GM12878 (cell line): ENCODE measurements around the gene FMC1. TPM values are rescaled to one million over a fixed set of nuclear protein-coding genes. Genes with fewer than 3 reads are reported as not detected.

Experiments used
- ASH2L ChIP-seq: fragments of 300-600, 200-600 bp; sonication (generic); IDR thresholded peaks from 2 replicates; pipeline ENCODE4 v1.6.1; 2017; ENCODE audit warnings: low read depth, mild to moderate bottlenecking, borderline replicate concordance
- CEBPB ChIP-seq, 2 experiments: fragments of 150-350 bp in 1 of 2; IDR thresholded peaks; 2 replicates each; pipeline ENCODE4 v1.6.1; 2012 to 2014; ENCODE audit warnings: low read depth in 2 of 2, low read length in 2 of 2, borderline replicate concordance in 1 of 2, inconsistent platforms in 1 of 2
- EED ChIP-seq: sonication (generic); IDR thresholded peaks from 2 replicates; pipeline ENCODE4 v1.6.1; 2016; ENCODE audit warnings: antibody characterized with exemption, low read depth
- EP300 ChIP-seq, 2 experiments: fragments of 150-350 bp in 1 of 2; IDR thresholded peaks; 2 replicates each; pipeline ENCODE4 v1.6.1; 2011 to 2012; ENCODE audit warnings: low read depth in 2 of 2, low read length in 2 of 2, borderline replicate concordance in 1 of 2, improper control_type of control experiment in 1 of 2, inconsistent platforms in 1 of 2; ENCODE audit not compliant: control insufficient read depth in 1 of 2
- ESRRA ChIP-seq: IDR thresholded peaks from 2 replicates; pipeline ENCODE4 v1.6.1; 2012; ENCODE audit warnings: mild to moderate bottlenecking, low read length, improper control_type of control experiment
- FOS ChIP-seq: IDR thresholded peaks from 3 replicates; pipeline ENCODE4 v1.6.1; 2011; ENCODE audit warnings: borderline replicate concordance; ENCODE audit not compliant: insufficient read length; ENCODE audit errors: extremely low read depth
- FOXM1 ChIP-seq: IDR thresholded peaks from 2 replicates; pipeline ENCODE4 v1.6.1; 2012; ENCODE audit warnings: low read depth, mild to moderate bottlenecking, inconsistent platforms, low read length, moderate library complexity
- JUND ChIP-seq: IDR thresholded peaks from 2 replicates; pipeline ENCODE4 v1.6.1; 2012; ENCODE audit warnings: low read depth, mild to moderate bottlenecking, low read length, improper control_type of control experiment, moderate library complexity
- KDM1A ChIP-seq: fragments of 200-600 bp; sonication (generic); IDR thresholded peaks from 2 replicates; pipeline ENCODE4 v1.6.1; 2016; ENCODE audit warnings: borderline replicate concordance
- KLF5 ChIP-seq: fragments of 450-650 bp; IDR thresholded peaks from 2 replicates; pipeline ENCODE4 v1.6.1; 2014; ENCODE audit warnings: mild to moderate bottlenecking; ENCODE audit not compliant: partially characterized antibody
- LARP7 ChIP-seq: fragments of 450-650 bp; IDR thresholded peaks from 2 replicates; pipeline ENCODE4 v1.6.1; 2017; ENCODE audit warnings: mild to moderate bottlenecking
- MTA3 ChIP-seq: IDR thresholded peaks from 2 replicates; pipeline ENCODE4 v1.6.1; 2012; ENCODE audit warnings: low read length, inconsistent platforms, borderline replicate concordance
- NFIC ChIP-seq: IDR thresholded peaks from 2 replicates; pipeline ENCODE4 v1.6.1; 2012; ENCODE audit warnings: low read depth, mild to moderate bottlenecking, inconsistent platforms, low read length, moderate library complexity
- PAX5 ChIP-seq: IDR thresholded peaks from 2 replicates; pipeline ENCODE4 v1.6.1; 2011; ENCODE audit warnings: low read depth, low read length, borderline replicate concordance
- RCOR1 ChIP-seq: conservative IDR thresholded peaks from 2 replicates; pipeline ENCODE4 v1.6.1; 2012; ENCODE audit warnings: low read depth, low read length, improper control_type of control experiment
- SP1 ChIP-seq: IDR thresholded peaks from one replicate; pipeline ENCODE4 v1.6.1; 2011; ENCODE audit warnings: low read depth, low read length
- ZNF217 ChIP-seq: fragments of 450-650 bp; IDR thresholded peaks from 2 replicates; pipeline ENCODE4 v1.6.1; 2017; ENCODE audit warnings: antibody characterized with exemption, mild to moderate bottlenecking
- ZNF384 ChIP-seq: IDR thresholded peaks from 2 replicates; pipeline ENCODE4 v1.6.1; 2012; ENCODE audit warnings: low read depth, mild to moderate bottlenecking, low read length, improper control_type of control experiment, borderline replicate concordance
- polyA plus RNA-seq, 11 experiments: library from polyadenylated mRNA; depleted of rRNA in 4 of 11; unstranded in 6 of 11; stranded (reverse) in 5 of 11; fragments of >200 nt; fragmentation: Nextera tagmentation in 4 of 11; fragmentation: Illumina TruSeq in 1 of 11; extraction: Ambion mirVana in 4 of 11; extraction: Trizol in 1 of 11; gene quantifications; 1 replicate in 1 of 11; 2 replicates in 10 of 11; pipeline versions ENCODE4 v1.2.1 to v1.2.3, GENCODE V29; 2011 to 2016; ENCODE audit warnings: inconsistent platforms in 2 of 11, missing spikeins in 2 of 11, low read depth in 1 of 11
- total RNA-seq, 4 experiments: library from RNA; depleted of rRNA in 3 of 4; stranded (reverse); fragments of >200 nt in 3 of 4; fragmentation: Illumina TruSeq in 1 of 4; extraction: Trizol in 1 of 4; gene quantifications; 2 replicates each; pipeline versions ENCODE4 v1.2.1 to v1.2.3, GENCODE V29; 2013 to 2021
- TF ChIP-seq, protein P1 (sequence below): IDR thresholded peaks from 2 replicates; pipeline ENCODE4 v1.6.1; 2011; ENCODE audit warnings: borderline replicate concordance, low read depth, mild to moderate bottlenecking, moderate library complexity, low read length; ENCODE audit not compliant: insufficient read depth, poor library complexity, severe bottlenecking
- TF ChIP-seq, protein P2 (sequence below): fragments of 450-650 bp; IDR thresholded peaks from 2 replicates; pipeline ENCODE4 v1.6.1; 2014; ENCODE audit warnings: mild to moderate bottlenecking
- TF ChIP-seq, protein P3 (sequence below): fragments of 450-650 bp; IDR thresholded peaks from 2 replicates; pipeline ENCODE4 v1.6.1; 2018; ENCODE audit warnings: mild to moderate bottlenecking, low read depth, moderate library complexity; ENCODE audit not compliant: partially characterized antibody
- TF ChIP-seq, protein P4 (sequence below): IDR thresholded peaks from 2 replicates; pipeline ENCODE4 v1.6.1; 2012; ENCODE audit warnings: low read length, inconsistent platforms

Gene FMC1
- total and polyA plus RNA-seq, 10 of the 15 experiments (the other 5 are each of a cell fraction or from before 2014, with no cell fraction given), result 4.2 to 60.4 (median 15.6) TPM

DNA sequence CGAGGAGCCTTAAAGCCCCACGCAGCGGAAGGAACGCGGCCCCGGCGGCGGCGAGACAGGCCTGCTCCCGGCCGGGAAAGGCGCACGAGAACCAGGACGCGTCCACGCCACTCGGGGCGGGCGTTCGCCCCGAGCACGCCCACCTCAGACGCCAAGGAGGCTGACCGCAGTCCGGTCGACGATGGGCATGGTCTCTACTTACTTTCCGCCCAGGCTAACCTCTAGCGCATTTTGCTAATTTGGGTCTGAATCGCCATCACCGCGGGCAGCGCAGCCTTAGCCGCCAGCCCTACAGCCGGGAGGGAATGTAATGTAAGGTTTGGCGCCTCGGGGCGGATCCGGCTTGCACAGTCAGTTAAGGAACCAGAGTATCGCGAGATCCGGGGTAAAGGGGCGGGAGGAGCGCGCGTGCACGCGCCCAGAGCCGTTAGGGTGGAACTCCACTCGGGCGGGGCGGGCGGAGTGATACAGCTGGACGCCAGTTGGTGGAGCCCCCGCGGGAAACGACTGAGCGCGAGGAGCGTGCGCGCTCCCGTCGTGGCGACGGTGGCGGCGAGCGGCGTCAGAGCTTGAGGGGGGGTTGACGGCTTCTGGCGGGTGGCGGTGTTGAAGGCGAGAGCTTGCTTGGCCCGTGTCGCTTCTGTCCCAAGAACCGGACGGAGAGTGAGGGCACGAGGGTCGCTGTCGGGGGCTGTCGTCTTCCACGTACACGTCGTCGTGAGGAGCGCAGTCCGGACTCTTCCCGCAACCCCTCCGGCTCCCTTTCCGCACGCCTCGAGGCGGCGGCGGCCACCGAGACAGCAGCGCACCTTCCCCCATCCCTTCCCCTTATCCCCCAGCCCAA lies 18.5 kb downstream of the FMC1 start, which contains the start of gene LUC7L2 (continued):
- TF ChIP-seq, protein P1, sequence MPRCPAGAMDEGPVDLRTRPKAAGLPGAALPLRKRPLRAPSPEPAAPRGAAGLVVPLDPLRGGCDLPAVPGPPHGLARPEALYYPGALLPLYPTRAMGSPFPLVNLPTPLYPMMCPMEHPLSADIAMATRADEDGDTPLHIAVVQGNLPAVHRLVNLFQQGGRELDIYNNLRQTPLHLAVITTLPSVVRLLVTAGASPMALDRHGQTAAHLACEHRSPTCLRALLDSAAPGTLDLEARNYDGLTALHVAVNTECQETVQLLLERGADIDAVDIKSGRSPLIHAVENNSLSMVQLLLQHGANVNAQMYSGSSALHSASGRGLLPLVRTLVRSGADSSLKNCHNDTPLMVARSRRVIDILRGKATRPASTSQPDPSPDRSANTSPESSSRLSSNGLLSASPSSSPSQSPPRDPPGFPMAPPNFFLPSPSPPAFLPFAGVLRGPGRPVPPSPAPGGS, result peak; percentile 20
- TF ChIP-seq, protein P2, sequence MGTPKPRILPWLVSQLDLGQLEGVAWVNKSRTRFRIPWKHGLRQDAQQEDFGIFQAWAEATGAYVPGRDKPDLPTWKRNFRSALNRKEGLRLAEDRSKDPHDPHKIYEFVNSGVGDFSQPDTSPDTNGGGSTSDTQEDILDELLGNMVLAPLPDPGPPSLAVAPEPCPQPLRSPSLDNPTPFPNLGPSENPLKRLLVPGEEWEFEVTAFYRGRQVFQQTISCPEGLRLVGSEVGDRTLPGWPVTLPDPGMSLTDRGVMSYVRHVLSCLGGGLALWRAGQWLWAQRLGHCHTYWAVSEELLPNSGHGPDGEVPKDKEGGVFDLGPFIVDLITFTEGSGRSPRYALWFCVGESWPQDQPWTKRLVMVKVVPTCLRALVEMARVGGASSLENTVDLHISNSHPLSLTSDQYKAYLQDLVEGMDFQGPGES, result peak; percentile 45; the same call in 1 of the 2 replicates
- TF ChIP-seq ESRRA, result no peak
- no peak for TF ChIP-seq FOS
- peak; percentile 64; the same call in 1 of the 2 replicates for TF ChIP-seq LARP7
- TF ChIP-seq KDM1A, result no peak
- TF ChIP-seq RCOR1, result peak; percentile 99
- TF ChIP-seq ASH2L, result no peak
- no peak for TF ChIP-seq ZNF217
- TF ChIP-seq NFIC, result no peak
- peak in 1 of 2 experiments; percentile 36; a peak in 1 of 4 replicates for TF ChIP-seq EP300 (IDR thresholded peaks at IDR 0.05; ENCODE audit: borderline replicate concordance in 1 of 2, control insufficient read depth in 1 of 2, low read depth in 2 of 2, low read length in 2 of 2)
- no peak for TF ChIP-seq CEBPB (IDR thresholded peaks at IDR 0.05; ENCODE audit: borderline replicate concordance in 1 of 2, low read depth in 2 of 2, low read length in 2 of 2)
- no peak for TF ChIP-seq FOXM1
- TF ChIP-seq EED, result peak; percentile 35; the same call in 1 of the 2 replicates
- peak; percentile 60 for TF ChIP-seq SP1
- no peak for TF ChIP-seq MTA3
- TF ChIP-seq JUND, result no peak
- no peak; the same call in 1 of the 2 replicates for TF ChIP-seq PAX5
- TF ChIP-seq, protein P3, sequence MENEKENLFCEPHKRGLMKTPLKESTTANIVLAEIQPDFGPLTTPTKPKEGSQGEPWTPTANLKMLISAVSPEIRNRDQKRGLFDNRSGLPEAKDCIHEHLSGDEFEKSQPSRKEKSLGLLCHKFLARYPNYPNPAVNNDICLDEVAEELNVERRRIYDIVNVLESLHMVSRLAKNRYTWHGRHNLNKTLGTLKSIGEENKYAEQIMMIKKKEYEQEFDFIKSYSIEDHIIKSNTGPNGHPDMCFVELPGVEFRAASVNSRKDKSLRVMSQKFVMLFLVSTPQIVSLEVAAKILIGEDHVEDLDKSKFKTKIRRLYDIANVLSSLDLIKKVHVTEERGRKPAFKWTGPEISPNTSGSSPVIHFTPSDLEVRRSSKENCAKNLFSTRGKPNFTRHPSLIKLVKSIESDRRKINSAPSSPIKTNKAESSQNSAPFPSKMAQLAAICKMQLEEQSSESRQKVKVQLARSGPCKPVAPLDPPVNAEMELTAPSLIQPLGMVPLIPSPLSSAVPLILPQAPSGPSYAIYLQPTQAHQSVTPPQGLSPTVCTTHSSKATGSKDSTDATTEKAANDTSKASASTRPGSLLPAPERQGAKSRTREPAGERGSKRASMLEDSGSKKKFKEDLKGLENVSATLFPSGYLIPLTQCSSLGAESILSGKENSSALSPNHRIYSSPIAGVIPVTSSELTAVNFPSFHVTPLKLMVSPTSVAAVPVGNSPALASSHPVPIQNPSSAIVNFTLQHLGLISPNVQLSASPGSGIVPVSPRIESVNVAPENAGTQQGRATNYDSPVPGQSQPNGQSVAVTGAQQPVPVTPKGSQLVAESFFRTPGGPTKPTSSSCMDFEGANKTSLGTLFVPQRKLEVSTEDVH, result peak; percentile 91
- TF ChIP-seq KLF5, result no peak
- TF ChIP-seq, protein P4, sequence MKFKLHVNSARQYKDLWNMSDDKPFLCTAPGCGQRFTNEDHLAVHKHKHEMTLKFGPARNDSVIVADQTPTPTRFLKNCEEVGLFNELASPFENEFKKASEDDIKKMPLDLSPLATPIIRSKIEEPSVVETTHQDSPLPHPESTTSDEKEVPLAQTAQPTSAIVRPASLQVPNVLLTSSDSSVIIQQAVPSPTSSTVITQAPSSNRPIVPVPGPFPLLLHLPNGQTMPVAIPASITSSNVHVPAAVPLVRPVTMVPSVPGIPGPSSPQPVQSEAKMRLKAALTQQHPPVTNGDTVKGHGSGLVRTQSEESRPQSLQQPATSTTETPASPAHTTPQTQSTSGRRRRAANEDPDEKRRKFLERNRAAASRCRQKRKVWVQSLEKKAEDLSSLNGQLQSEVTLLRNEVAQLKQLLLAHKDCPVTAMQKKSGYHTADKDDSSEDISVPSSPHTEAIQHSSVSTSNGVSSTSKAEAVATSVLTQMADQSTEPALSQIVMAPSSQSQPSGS, result peak; percentile 59; the same call in 1 of the 2 replicates
- no peak for TF ChIP-seq ZNF384
